HepG2 (cell line): ENCODE data around the gene SPX. TPM values are rescaled to one million over a fixed set of nuclear protein-coding genes. Genes with fewer than 3 reads are reported as not detected.

Experiments used
- ATAC-seq: fragments of 200-7000 bp; cut with Tn5 transposase; 3 replicates; pipeline ENCODE4 v1.9.1; 2020; ENCODE audit warnings: mild to moderate bottlenecking, moderate library complexity
- BruUV-seq: library from RNA; stranded (reverse); fragments of 400-500 nt; replicated peaks from 2 replicates; lab custom pipeline; 2021; lab: Mats Ljungman, UMichigan
- CTCF ChIA-PET: fragments of 300-600 bp; formaldehyde crosslinking; extraction: SDS; loops from one replicate; lab custom pipeline; 2021; ENCODE audit warnings: low total read pairs, inconsistent platforms, low intra/inter-chr PET ratio; lab: Yijun Ruan, JAX
- POLR2A ChIA-PET: fragments of 350-600 bp; sonication (Branson Sonifier 250); formaldehyde crosslinking; loops from one replicate; lab custom pipeline; 2020; ENCODE audit warnings: antibody characterized with exemption, inconsistent platforms; lab: Yijun Ruan, JAX
- DNase-seq: peaks from one replicate; pipeline ENCODE4 v3.0.0-alpha.2; 2015; ENCODE audit warnings: low spot score
- FAIRE-seq: peaks from 3 replicates; lab custom pipeline; 2011; peaks lifted over from hg19 to GRCh38; lab: Jason Lieb, UNC
- H2AFZ ChIP-seq: one replicate; pipeline ENCODE4 v1.6.1; 2011; ENCODE audit warnings: low read length, inconsistent platforms
- H3K27ac ChIP-seq: fragments of 300-600 bp; 3 replicates; pipeline ENCODE4 v1.8.0; 2011; ENCODE audit warnings: mixed run types, mild to moderate bottlenecking, mixed read lengths, low read length, inconsistent platforms; ENCODE audit not compliant: insufficient read depth; ENCODE audit errors: extremely low read length
- H3K27me3 ChIP-seq, 2 experiments: fragments of 200-600 bp in 1 of 2; 2 replicates in 1 of 2; 3 replicates in 1 of 2; pipeline versions ENCODE4 v1.6.0 to v1.8.0; 2011; ENCODE audit warnings: low read length in 2 of 2, mild to moderate bottlenecking in 2 of 2, moderate library complexity in 2 of 2, inconsistent platforms in 1 of 2; ENCODE audit not compliant: insufficient read depth in 2 of 2, control insufficient read depth in 1 of 2
- H3K36me3 ChIP-seq, 2 experiments: fragments of 200-600 bp in 1 of 2; replicated peaks in 1 of 2; 2 replicates in 1 of 2; 3 replicates in 1 of 2; pipeline versions ENCODE4 v1.5.1 to v1.8.0; 2011; ENCODE audit warnings: low read length in 2 of 2, inconsistent platforms in 1 of 2; ENCODE audit not compliant: insufficient read depth in 2 of 2, control insufficient read depth in 1 of 2
- H3K4me1 ChIP-seq: 2 replicates; pipeline ENCODE4 v1.5.1; 2012; ENCODE audit warnings: low read length, inconsistent platforms; ENCODE audit not compliant: insufficient read depth
- H3K4me2 ChIP-seq: 2 replicates; pipeline ENCODE4 v1.6.0; 2011; ENCODE audit warnings: low read depth, low read length, inconsistent platforms
- H3K4me3 ChIP-seq, 3 experiments: fragments of 200-600 bp in 1 of 3; sonication (generic), shearing (Covaris generic) in 1 of 3; replicated peaks in 1 of 3; 2 replicates each; pipeline ENCODE4 v1.5.1; 2011 to 2016; ENCODE audit warnings: low read length in 3 of 3, inconsistent platforms in 2 of 3, low read depth in 2 of 3, mild to moderate bottlenecking in 2 of 3, control low read depth in 1 of 3, mixed read lengths in 1 of 3; ENCODE audit not compliant: insufficient read depth in 1 of 3
- H3K79me2 ChIP-seq: one replicate; pipeline ENCODE4 v1.6.1; 2011; ENCODE audit warnings: low read length, inconsistent platforms; ENCODE audit not compliant: insufficient read depth
- H3K9ac ChIP-seq: 2 replicates; pipeline ENCODE4 v1.6.0; 2011; ENCODE audit warnings: mild to moderate bottlenecking, low read depth, low read length, inconsistent platforms; ENCODE audit not compliant: insufficient read depth
- H3K9me3 ChIP-seq: 2 replicates; pipeline ENCODE4 v1.5.1; 2012; ENCODE audit warnings: mild to moderate bottlenecking, low read length
- H4K20me1 ChIP-seq: 2 replicates; pipeline ENCODE4 v1.6.0; 2011; ENCODE audit warnings: inconsistent platforms, mild to moderate bottlenecking, low read length, moderate library complexity; ENCODE audit not compliant: insufficient read depth
- BCL6 ChIP-seq: IDR thresholded peaks from 2 replicates; pipeline ENCODE4 v1.6.1; 2016; ENCODE audit warnings: missing genetic modification reagents, missing compliant biosample characterization
- HMG20A ChIP-seq: IDR thresholded peaks from 2 replicates; pipeline ENCODE4 v1.6.1; 2016; ENCODE audit warnings: borderline replicate concordance
- HNF4A ChIP-seq: sonication (generic); formaldehyde crosslinking; IDR thresholded peaks from 2 replicates; pipeline ENCODE4 v1.4.0; 2020; ENCODE audit warnings: missing genetic modification reagents
- KMT2B ChIP-seq: IDR thresholded peaks from 2 replicates; pipeline ENCODE4 v1.6.1; 2016; ENCODE audit warnings: missing genetic modification reagents, missing compliant biosample characterization
- MEIS2 ChIP-seq: sonication (generic); formaldehyde crosslinking; IDR thresholded peaks from 2 replicates; pipeline ENCODE4 v1.9.0; 2021; ENCODE audit warnings: mild to moderate bottlenecking, missing genetic modification reagents
- PPARG ChIP-seq: conservative IDR thresholded peaks from 2 replicates; pipeline ENCODE4 v1.6.1; 2016; ENCODE audit warnings: missing biosample characterization, missing genetic modification reagents
- ZBTB14 ChIP-seq: sonication (generic); formaldehyde crosslinking; IDR thresholded peaks from 2 replicates; pipeline ENCODE4 v1.4.0; 2020; ENCODE audit warnings: missing genetic modification reagents
- ZFP36 ChIP-seq: fragments of 150-350 bp; IDR thresholded peaks from 2 replicates; pipeline ENCODE4 v1.6.1; 2018; ENCODE audit warnings: borderline replicate concordance, low read length, low read depth; ENCODE audit not compliant: partially characterized antibody
- ZNF281 ChIP-seq: sonication (generic); formaldehyde crosslinking; IDR thresholded peaks from 2 replicates; pipeline ENCODE4 v1.4.0; 2020; ENCODE audit warnings: missing genetic modification reagents, borderline replicate concordance
- ZNF468 ChIP-seq: sonication (generic); formaldehyde crosslinking; IDR thresholded peaks from 2 replicates; pipeline ENCODE4 v1.8.0; 2022; ENCODE audit warnings: mild to moderate bottlenecking, moderate library complexity, missing genetic modification reagents
- ZNF543 ChIP-seq: sonication (generic); formaldehyde crosslinking; IDR thresholded peaks from 2 replicates; pipeline ENCODE4 v1.4.0; 2020; ENCODE audit warnings: mild to moderate bottlenecking, missing genetic modification reagents
- ZNF660 ChIP-seq: sonication (generic); formaldehyde crosslinking; IDR thresholded peaks from 2 replicates; pipeline ENCODE4 v1.5.1; 2020; ENCODE audit warnings: mild to moderate bottlenecking, low read depth, missing genetic modification reagents, borderline replicate concordance
- ZNF710 ChIP-seq: sonication (generic); formaldehyde crosslinking; IDR thresholded peaks from 2 replicates; pipeline ENCODE4 v1.5.0; 2020; ENCODE audit warnings: mild to moderate bottlenecking, missing genetic modification reagents, borderline replicate concordance
- ZNF841 ChIP-seq: sonication (generic); formaldehyde crosslinking; IDR thresholded peaks from 2 replicates; pipeline ENCODE4 v1.8.1; 2023; ENCODE audit warnings: missing genetic modification reagents, borderline replicate concordance
- ZNF883 ChIP-seq: sonication (generic); formaldehyde crosslinking; IDR thresholded peaks from 2 replicates; pipeline ENCODE4 v1.5.1; 2020; ENCODE audit warnings: mild to moderate bottlenecking, missing genetic modification reagents; ENCODE audit errors: not compliant biosample characterization
- WGBS: methylation state at CpG from one replicate; pipeline ENCODE4 v1.1.6; 2017; ENCODE audit warnings: low lambda C conversion rate; 5-methylcytosine and 5-hydroxymethylcytosine counted together
- in situ Hi-C: cut with HindIII; loops from 2 replicates; pipeline ENCODE4 v1.10.0; 2017; ENCODE audit warnings: low pct_unique_long_range_greater_than_20kb; ENCODE audit not compliant: extremely low pct_ligation_motif_present
- intact Hi-C: fragments of 100-400 bp; cut with micrococcal nuclease; formaldehyde crosslinking; loops from one replicate; pipeline ENCODE4 v1.10.0; 2022; ENCODE audit not compliant: unreplicated experiment
- polyA plus RNA-seq, 8 experiments: library from polyadenylated mRNA; depleted of rRNA in 3 of 8; stranded (reverse) in 7 of 8; unstranded in 1 of 8; fragments of >200 nt; fragmentation: Illumina TruSeq in 4 of 8; extraction: Trizol in 4 of 8; gene quantifications; 2 replicates each; pipeline versions ENCODE4 v1.2.1 to v1.2.3, GENCODE V29; 2011 to 2016; ENCODE audit warnings: low read depth in 4 of 8, missing spikeins in 1 of 8, mixed read lengths in 1 of 8; ENCODE audit not compliant: insufficient read depth in 1 of 8
- total RNA-seq, 5 experiments: library from RNA; depleted of rRNA; stranded (reverse); fragments of >200 nt; fragmentation: Illumina TruSeq; extraction: Trizol; gene quantifications; 2 replicates each; pipeline ENCODE4 v1.2.3, GENCODE V29; 2016; ENCODE audit warnings: low read depth in 1 of 5
- TF ChIP-seq, protein P1 (sequence below): sonication (generic); formaldehyde crosslinking; conservative IDR thresholded peaks from 2 replicates; pipeline ENCODE4 v1.4.0; 2020; ENCODE audit warnings: missing genetic modification reagents

SPX gene
- total and polyA plus RNA-seq, 2 of the 13 experiments (the other 11 are each of a cell fraction or from before 2014, with no cell fraction given) = 0.07 to 0.16 TPM

- TF ChIP-seq ZBTB14 (CRISPR knock-in tag) = no peak
- TF ChIP-seq ZNF883 (CRISPR knock-in tag) = no peak
- TF ChIP-seq PPARG (CRISPR knock-in tag) = no peak
- TF ChIP-seq, protein P1, sequence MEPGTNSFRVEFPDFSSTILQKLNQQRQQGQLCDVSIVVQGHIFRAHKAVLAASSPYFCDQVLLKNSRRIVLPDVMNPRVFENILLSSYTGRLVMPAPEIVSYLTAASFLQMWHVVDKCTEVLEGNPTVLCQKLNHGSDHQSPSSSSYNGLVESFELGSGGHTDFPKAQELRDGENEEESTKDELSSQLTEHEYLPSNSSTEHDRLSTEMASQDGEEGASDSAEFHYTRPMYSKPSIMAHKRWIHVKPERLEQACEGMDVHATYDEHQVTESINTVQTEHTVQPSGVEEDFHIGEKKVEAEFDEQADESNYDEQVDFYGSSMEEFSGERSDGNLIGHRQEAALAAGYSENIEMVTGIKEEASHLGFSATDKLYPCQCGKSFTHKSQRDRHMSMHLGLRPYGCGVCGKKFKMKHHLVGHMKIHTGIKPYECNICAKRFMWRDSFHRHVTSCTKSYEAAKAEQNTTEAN (CRISPR knock-in tag) = no peak
- no peak for TF ChIP-seq MEIS2 (CRISPR knock-in tag)
- no peak for TF ChIP-seq ZNF468
Observed at GRCh38 chr12:21561158-21561557, 35.1 kb downstream of the SPX start (continued).

DNA sequence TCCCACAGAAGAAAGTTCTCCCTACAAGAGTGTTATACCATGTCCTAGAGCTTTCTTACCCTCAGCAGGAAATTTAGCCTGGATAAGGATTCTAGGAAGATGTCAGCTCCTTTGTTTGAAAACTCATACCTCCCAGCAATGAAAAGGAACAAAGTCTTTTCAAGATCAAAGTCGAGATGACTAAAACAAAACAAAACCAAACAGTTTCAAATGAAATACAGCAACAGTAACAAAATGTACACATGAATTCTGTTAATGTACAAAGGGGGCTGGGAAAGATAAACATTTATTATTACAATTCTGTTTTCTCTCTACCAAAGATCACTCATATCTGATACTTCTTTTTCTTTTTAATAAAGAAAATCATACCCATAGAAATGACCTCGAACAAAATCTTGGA, 36.8 kb downstream of the SPX start:
- Histone ChIP-seq H3K36me3 (no peaks in the 10 kb centered on the region), H4K20me1 (no peaks in the 10 kb centered on the region), H2AFZ (peak overlapping the region; percentile 77), H3K4me3 (no peak overlapping the region; a peak in 2 of 6 replicates), H3K27me3 (no peaks in the 10 kb centered on the region), H3K9me3 (no peaks in the 10 kb centered on the region), H3K79me2 (no peaks in the 10 kb centered on the region), H3K4me2 (peak overlapping the region; percentile 45), H3K27ac (peak overlapping the region; percentile 66), H3K4me1 (peaks cover 60% of the 10 kb centered on the region), H3K9ac (no peak overlapping the region)
- CTCF ChIA-PET = no interaction called here
- 1% methylated on average over 2 of the region's 2 CpGs for WGBS
- intact Hi-C loops = loop anchor here (2.0 kb wide), 1 partner anchor 62 kb away; the partner anchor contains the start of genes GOLT1B and RECQL
- ATAC-seq = peak; percentile 70
- BruUV-seq = no TSS peak
- in situ Hi-C loops = no loop called here
- peak; percentile 64 for FAIRE-seq
- POLR2A ChIA-PET = no interaction called here
- peak; percentile 37 for DNase-seq
- TF ChIP-seq HMG20A (peak; percentile 87; the same call in 1 of the 2 replicates), ZNF281 (CRISPR knock-in tag) (peak; percentile 22; the same call in 1 of the 2 replicates), ZNF841 (CRISPR knock-in tag) (no peak), ZNF543 (CRISPR knock-in tag) (no peak), ZFP36 (no peak), BCL6 (peak; percentile 68), ZNF660 (no peak), KMT2B (no peak), ZNF710 (CRISPR knock-in tag) (0 out of 2 replicates have a peak, but pooled peaks have one; percentile 26), HNF4A (CRISPR knock-in tag) (peak; percentile 53)
